Colonic mucosa (tissue), 4 donors: ENCODE measurements around the gene SLC9A3. TPM values are rescaled to one million over a fixed set of nuclear protein-coding genes. Genes with fewer than 3 reads are reported as not detected.

Experiments
- DNase-seq: peaks from one replicate; pipeline ENCODE4 v3.0.0-alpha.2; 2020
- H3K27ac ChIP-seq: fragments of 200-600 bp; one replicate; pipeline ENCODE4 v1.8.0; 2021
- H3K27me3 ChIP-seq: fragments of 200-600 bp; one replicate; pipeline ENCODE4 v1.8.0; 2021
- H3K36me3 ChIP-seq: fragments of 200-600 bp; one replicate; pipeline ENCODE4 v1.8.0; 2021
- H3K4me1 ChIP-seq: fragments of 200-600 bp; one replicate; pipeline ENCODE4 v1.8.0; 2021; ENCODE audit warnings: mild to moderate bottlenecking
- H3K4me3 ChIP-seq: fragments of 200-600 bp; one replicate; pipeline ENCODE4 v1.8.0; 2021
- H3K9ac ChIP-seq, 2 donors: one replicate each; pipeline ENCODE4 v1.7.0; 2013; ENCODE audit warnings: control low read depth in 2 of 2, low read depth in 2 of 2, low read length in 2 of 2
- H3K9me3 ChIP-seq: fragments of 200-600 bp; one replicate; pipeline ENCODE4 v1.8.0; 2021
- CTCF ChIP-seq: fragments of 200-600 bp; IDR thresholded peaks from one replicate; pipeline ENCODE4 v1.8.0; 2022; ENCODE audit warnings: antibody characterized with exemption, mild to moderate bottlenecking
- intact Hi-C: fragments of 100-400 bp; cut with DNase I; formaldehyde crosslinking; loops from one replicate; pipeline ENCODE4 v1.14.1; 2022
- total RNA-seq, 2 donors: library from RNA; stranded (reverse); fragmentation: NEBNext Ultra II Directional in 1 of 2; extraction: Animal tissue kit (Norgen Biotek cat#: 25700) in 1 of 2; gene quantifications; one replicate each; pipeline ENCODE4 v1.2.1, GENCODE V29; 2021
- donor health status: healthy.
- donor health status: DM: no; HTN: no; CAD: no.
- donor health status: DM: no; HTN: no; CAD: no.

Gene SLC9A3
- total RNA-seq, 2 donors from 2014 or later = 70.0 to 78.8 TPM

DNA sequence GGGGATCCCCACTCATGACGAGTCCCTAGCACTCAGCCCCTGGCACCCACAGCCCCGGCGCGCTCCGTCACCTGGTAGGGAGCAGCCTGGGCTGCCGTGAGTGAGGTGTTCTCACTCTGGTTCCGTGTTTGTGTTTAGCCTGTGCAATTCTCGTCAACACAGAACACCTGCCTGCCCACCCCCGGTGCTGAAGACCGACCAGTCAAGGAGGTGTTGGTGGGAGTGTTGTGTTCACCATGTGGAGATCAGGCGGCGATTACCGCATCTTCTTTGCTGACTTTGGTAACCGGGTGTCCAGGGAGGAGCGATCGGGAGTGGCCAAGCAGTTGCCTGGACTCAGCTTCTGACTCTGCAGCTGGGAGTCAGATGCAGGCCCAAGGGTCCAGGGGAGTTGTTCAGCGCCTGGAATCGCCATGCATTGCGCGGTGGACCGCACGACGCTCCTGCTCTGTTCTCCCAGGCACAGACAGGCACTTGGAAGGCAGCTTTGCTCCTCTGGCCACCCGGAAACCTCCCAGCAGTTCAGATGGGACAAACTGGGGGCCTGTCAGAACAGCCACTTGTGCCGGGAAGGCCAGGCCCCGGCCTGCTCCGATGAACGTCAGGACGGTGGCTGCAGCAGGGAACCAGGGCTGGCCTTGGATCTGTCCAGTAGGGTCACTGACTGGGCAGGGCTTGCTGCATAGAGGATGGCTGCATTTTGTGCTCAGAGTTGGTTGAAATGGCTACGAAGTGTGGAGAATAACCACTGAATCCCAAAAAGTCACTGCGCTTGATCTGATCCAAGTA, 53.1 kb downstream of the SLC9A3 start:
- Histone ChIP-seq H3K27me3 (peaks cover 15% of the 10 kb centered on the region), H3K4me3 (no peak overlapping the region), H3K36me3 (no peaks in the 10 kb centered on the region), H3K4me1 (peaks cover 14% of the 10 kb centered on the region), H3K9ac (no peak overlapping the region), H3K9me3 (no peaks in the 10 kb centered on the region), H3K27ac (no peak overlapping the region)
- no peak for TF ChIP-seq CTCF
- intact Hi-C loops = loop anchor here (10.0 kb wide), 1 partner anchor 144 kb away; the partner anchor contains the start of gene CEP72
- DNase-seq = no peak

DNA sequence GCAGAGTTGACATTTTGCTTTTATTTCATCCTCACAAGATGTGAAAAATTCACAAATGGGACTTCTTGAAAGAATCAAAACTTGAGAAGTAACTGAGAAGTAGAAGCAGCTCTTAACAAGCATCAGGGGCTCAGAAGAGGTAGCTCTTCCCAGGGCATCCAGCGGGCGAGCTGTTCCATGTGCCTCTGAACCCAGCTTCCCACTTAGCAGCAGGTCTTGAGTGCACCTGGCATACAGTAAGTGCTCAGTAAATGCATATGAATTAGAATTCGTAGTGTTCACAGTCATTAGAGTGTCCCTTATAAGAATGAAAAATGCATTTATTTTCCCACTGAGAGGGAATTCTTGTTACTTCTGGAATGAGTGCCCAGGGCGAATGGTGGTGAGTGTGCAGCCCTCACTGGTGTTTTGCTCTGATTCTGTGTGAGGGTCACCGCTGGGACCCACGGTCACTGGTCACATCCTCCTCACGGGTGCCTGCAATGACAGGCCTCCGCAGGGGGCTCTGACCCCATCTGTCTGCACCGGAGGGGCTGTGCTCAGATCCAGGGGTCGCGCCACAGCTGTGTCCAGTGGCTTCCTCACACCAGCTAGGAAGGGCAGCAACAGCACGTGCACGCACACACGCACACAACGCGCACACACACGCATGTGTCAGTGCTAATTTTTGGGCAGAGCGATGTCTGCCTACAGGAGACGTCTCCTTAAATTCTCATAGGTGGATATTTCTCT, 54.3 kb downstream of the SLC9A3 start:
- intact Hi-C loops = loop anchor here (10.0 kb wide), 1 partner anchor 145 kb away; the partner anchor contains the start of gene CEP72
- H3K36me3 ChIP-seq = no peaks in the 10 kb centered on the region
- no peak for DNase-seq
- no peak for TF ChIP-seq CTCF
- H3K27ac ChIP-seq = no peak overlapping the region
- H3K4me1 ChIP-seq = peaks cover 11% of the 10 kb centered on the region
- H3K9me3 ChIP-seq = no peaks in the 10 kb centered on the region
- no peak overlapping the region for H3K9ac ChIP-seq
- H3K4me3 ChIP-seq = no peak overlapping the region
- peaks cover 3% of the 10 kb centered on the region for H3K27me3 ChIP-seq

- Histone ChIP-seq H3K4me3 (no peak overlapping the region), H3K9ac (no peak overlapping the region), H3K27me3 (no peaks in the 10 kb centered on the region), H3K4me1 (peaks cover 9% of the 10 kb centered on the region), H3K9me3 (no peaks in the 10 kb centered on the region), H3K36me3 (no peaks in the 10 kb centered on the region), H3K27ac (no peak overlapping the region)
- DNase-seq = no peak
- TF ChIP-seq CTCF = no peak
- intact Hi-C loops = no loop called here
These were observed 55.8 kb downstream of the SLC9A3 start for GRCh38 chr5:468401-468800.

- H3K4me1 ChIP-seq = peaks cover 4% of the 10 kb centered on the region
- no peak for DNase-seq
- H3K4me3 ChIP-seq = no peak overlapping the region
- no peak for TF ChIP-seq CTCF
- H3K9me3 ChIP-seq = no peaks in the 10 kb centered on the region
- no peak overlapping the region for H3K9ac ChIP-seq
- H3K36me3 ChIP-seq = peaks cover 7% of the 10 kb centered on the region
- intact Hi-C loops = no loop called here
- H3K27ac ChIP-seq = no peak overlapping the region
- H3K27me3 ChIP-seq = no peaks in the 10 kb centered on the region
These were observed 57.5 kb downstream of the SLC9A3 start for GRCh38 chr5:466661-467310.

GRCh38 chr5:465591-466403, 58.5 kb downstream of the SLC9A3 start:
- TF ChIP-seq CTCF = no peak
- Histone ChIP-seq H3K27ac (no peak overlapping the region), H3K36me3 (peaks cover 7% of the 10 kb centered on the region), H3K4me1 (no peaks in the 10 kb centered on the region), H3K9me3 (no peaks in the 10 kb centered on the region), H3K27me3 (no peaks in the 10 kb centered on the region), H3K9ac (no peak overlapping the region), H3K4me3 (no peak overlapping the region)
- intact Hi-C loops = no loop called here
- DNase-seq = no peak
